GM06990 (cell line): Measurements from ENCODE around the gene EYA2.

Source experiments
- DNase-seq: peaks from one replicate; pipeline ENCODE4 v3.0.0-alpha.2; 2011; ENCODE audit not compliant: insufficient read length; ENCODE audit errors: extremely low read depth
- H3K27me3 ChIP-seq: replicated peaks from 2 replicates; pipeline ENCODE4 v1.6.0; 2011; ENCODE audit warnings: low read length; ENCODE audit not compliant: control insufficient read depth, insufficient read depth
- H3K36me3 ChIP-seq: 2 replicates; pipeline ENCODE4 v1.5.1; 2011; ENCODE audit warnings: low read length; ENCODE audit not compliant: control insufficient read depth, insufficient read depth
- H3K4me3 ChIP-seq: replicated peaks from 2 replicates; pipeline ENCODE4 v1.5.1; 2011; ENCODE audit warnings: low read depth, mild to moderate bottlenecking, control low read depth, low read length
- TF ChIP-seq, protein P1 (sequence below): IDR thresholded peaks from 2 replicates; pipeline ENCODE4 v1.5.1; 2011; ENCODE audit warnings: low read length, control low read depth, mild to moderate bottlenecking, inconsistent platforms; ENCODE audit not compliant: insufficient read depth, poor library complexity, severe bottlenecking

EYA2 gene

DNA sequence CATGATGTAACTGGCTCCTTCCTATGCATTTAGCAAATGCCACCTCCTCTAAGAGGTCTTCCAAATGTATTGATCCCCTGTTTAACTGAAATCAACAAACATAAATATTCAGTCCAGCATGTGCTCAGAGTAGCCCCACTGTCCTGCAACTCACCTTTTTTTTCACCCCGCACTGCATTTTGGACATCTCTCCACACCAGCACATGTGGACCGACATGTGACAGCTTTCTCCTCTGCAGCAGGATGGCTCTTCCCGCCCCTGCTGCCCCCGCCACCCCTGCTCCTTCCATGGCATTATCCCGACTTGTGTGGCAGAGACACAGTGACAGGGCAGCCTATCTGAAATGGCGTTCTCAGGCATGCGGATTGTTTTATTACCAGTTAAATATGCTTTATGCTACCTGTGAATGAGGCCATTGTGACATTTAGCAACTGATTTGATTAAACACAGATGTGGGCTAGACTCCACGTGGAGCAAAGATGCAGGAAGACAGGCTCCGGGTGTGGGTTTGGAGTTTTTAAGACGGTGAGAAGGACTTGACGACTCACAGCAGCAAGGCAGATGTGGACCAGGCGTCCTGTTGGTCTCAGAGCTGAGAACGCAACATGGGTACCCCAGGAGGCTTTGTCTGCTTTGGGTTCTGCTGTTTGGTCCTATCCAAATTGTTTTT, 161.2 kb downstream of the EYA2 start:
- Histone ChIP-seq H3K27me3 (no peaks in the 10 kb centered on the region), H3K36me3 (peaks cover 4% of the 10 kb centered on the region), H3K4me3 (no peak overlapping the region)
- TF ChIP-seq, protein P1, sequence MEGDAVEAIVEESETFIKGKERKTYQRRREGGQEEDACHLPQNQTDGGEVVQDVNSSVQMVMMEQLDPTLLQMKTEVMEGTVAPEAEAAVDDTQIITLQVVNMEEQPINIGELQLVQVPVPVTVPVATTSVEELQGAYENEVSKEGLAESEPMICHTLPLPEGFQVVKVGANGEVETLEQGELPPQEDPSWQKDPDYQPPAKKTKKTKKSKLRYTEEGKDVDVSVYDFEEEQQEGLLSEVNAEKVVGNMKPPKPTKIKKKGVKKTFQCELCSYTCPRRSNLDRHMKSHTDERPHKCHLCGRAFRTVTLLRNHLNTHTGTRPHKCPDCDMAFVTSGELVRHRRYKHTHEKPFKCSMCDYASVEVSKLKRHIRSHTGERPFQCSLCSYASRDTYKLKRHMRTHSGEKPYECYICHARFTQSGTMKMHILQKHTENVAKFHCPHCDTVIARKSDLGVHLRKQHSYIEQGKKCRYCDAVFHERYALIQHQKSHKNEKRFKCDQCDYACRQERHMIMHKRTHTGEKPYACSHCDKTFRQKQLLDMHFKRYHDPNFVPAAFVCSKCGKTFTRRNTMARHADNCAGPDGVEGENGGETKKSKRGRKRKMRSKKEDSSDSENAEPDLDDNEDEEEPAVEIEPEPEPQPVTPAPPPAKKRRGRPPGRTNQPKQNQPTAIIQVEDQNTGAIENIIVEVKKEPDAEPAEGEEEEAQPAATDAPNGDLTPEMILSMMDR, result no peak
- no peak for DNase-seq

DNA sequence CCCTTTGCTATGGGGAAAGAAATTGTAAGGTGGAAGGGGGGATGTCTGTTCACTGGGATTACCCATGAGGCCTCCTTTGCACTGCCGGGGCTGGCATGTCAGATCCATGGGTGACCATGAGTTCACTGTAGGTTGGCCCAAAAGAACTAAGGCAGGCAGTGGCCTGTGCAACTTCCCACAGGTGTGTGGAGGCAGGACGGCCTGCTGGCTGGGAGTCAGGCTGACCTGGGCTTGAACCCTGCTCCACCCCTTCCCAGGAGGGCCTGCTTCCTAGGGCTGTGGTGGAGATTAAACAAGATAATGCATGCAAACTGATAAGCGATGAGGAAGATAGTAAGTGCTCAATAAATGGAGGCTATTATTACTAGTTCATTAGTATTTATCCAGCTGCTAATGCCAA, 163.0 kb downstream of the EYA2 start:
- TF ChIP-seq, protein P1, result no peak
- Histone ChIP-seq H3K36me3 (peaks cover 4% of the 10 kb centered on the region), H3K27me3 (no peaks in the 10 kb centered on the region), H3K4me3 (no peak overlapping the region)
- no peak for DNase-seq

DNA sequence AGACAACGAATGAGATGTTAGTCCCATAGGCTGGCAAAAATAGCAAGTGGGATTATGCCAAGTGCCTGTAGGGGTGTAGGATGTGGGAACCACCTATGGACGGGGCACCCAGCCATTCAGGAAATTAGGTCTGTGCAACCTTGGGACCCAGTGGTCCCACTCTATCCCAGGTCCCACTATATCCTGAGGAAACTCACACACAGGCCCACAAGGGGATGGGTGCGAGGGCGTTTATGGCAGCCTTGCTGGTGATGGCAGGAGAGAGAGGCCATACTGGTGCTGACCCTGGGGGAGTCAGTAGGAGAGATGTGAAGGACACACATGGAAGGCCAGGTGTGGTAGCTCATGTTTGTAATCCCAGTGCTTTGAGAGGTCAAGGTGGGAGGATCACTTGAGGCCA, 163.6 kb downstream of the EYA2 start:
- Histone ChIP-seq H3K36me3 (peaks cover 4% of the 10 kb centered on the region), H3K27me3 (no peaks in the 10 kb centered on the region), H3K4me3 (no peak overlapping the region)
- no peak for DNase-seq
- TF ChIP-seq, protein P1, result no peak

DNA sequence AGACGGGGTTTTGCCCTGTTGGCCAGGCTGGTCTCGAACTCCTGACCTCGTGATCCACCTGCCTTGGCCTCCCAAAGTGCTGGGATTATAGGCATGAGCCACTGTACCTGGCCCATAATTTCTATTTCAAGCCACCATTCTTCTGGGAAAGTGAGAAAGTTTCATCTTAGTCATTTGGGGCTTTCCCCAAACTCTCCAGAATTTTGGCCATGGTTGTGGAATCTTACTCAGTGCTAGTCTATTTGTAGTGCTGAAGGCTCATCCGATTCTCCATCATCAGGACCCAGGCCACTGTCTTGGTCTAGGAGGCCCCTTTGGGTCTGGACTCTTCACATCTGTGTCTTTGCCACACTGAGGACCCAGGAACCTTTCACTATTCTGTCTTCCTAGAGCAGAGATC, 164.9 kb downstream of the EYA2 start:
- Histone ChIP-seq H3K4me3 (no peak overlapping the region), H3K27me3 (no peaks in the 10 kb centered on the region), H3K36me3 (peaks cover 4% of the 10 kb centered on the region)
- no peak for DNase-seq
- TF ChIP-seq, protein P1, result no peak

DNA sequence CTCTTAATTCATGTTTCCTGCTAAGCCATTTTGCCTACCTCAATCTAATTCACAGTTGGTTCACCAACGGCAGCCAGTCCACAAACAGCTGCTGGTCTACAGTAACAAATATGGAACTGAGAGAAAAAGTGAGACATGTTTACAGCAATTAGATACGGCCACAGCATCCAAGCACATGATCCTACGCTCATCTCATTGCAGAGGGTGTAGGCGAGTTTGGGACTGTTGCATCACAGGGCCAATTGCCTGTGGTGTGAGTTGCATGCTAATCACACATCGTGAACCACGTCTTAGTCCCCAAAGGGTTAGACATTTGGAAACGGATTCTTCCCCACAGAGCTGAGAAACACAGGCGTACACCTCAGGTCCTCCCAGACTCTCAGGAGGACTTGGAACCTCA, 166.9 kb downstream of the EYA2 start:
- Histone ChIP-seq H3K27me3 (no peaks in the 10 kb centered on the region), H3K36me3 (peaks cover 4% of the 10 kb centered on the region), H3K4me3 (no peak overlapping the region)
- no peak for DNase-seq
- TF ChIP-seq, protein P1, result no peak
